Suppressor macrophage (primary cell): ENCODE measurements around the gene AASDHPPT.
"Not testable (repeated sequence)": the region's sequence is repeated elsewhere in the genome, so short reads cannot be mapped to it uniquely, and the experiment has no call there.

ENCODE experiments used
- DNase-seq, 4 experiments: peaks; one replicate each; pipeline ENCODE4 v3.0.0-alpha.2; 2020 to 2022
- total RNA-seq, 17 experiments: gene quantifications; one replicate each; lab custom pipeline; 2026; ENCODE audit warnings: mixed read lengths in 6 of 17, inconsistent platforms in 3 of 17; lab: John Stamatoyannopoulos, UW

Gene AASDHPPT
- total RNA-seq = 8.6 to 57.3 (median 30.2) reads per million in 17 experiments

- peak in 3 of 4 experiments; percentile 44 to 60 (median 57) for DNase-seq
Observed at GRCh38 chr11:106077609-106078455, at the start of gene AASDHPPT. TSS of gene AASDHPPT (plus strand) at chr11:106077662. CDS start at chr11:106077711, 49 bp downstream.

DNA sequence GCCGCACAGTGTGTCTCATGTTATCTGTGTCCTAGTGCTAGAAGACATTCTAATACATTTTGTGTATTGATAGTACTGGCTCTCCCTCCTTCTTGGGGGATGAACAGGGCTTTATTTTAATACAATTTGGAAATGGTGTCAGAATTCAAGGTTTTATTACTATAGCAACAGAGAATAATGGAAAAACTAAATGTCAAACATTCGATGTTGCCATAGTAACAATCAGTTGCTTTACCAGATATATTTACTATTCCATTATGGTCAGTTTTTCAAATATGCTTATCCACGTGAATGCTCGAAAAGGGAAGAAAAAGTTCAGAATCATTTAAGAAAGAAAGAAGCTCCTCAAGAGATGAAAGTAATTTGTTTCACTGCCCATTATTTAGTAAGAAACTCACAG is 46.9 kb upstream of the AASDHPPT start:
- DNase-seq = no peak

DNA sequence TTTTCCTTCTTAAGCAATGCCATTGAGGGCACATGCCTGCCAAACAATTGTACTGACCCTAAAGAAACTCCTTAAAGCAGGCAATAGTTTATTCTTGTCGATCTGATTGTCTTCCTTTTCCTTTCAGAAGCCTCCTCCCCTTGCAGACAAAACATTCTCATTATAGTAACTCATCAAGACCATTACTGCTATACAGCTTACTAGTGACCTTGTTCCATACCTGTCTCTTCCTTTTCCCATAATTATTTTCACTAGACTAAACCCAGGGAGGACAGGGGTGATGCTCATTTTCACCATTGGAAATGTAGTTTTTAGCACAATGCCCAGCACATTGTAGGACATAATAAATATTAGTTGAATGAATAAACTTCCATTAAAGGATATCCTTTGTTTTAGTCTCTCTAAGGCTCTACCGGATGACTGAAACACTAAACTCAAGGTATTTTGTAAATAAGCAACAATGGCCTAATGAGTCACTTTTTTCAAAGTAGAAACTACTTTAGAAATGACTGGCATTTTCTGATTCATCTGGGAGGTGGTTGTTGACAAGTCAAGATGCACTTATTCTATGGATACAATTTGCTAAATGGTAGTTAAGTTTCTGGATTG is 46.2 kb upstream of the AASDHPPT start:
- DNase-seq = no peak

DNA sequence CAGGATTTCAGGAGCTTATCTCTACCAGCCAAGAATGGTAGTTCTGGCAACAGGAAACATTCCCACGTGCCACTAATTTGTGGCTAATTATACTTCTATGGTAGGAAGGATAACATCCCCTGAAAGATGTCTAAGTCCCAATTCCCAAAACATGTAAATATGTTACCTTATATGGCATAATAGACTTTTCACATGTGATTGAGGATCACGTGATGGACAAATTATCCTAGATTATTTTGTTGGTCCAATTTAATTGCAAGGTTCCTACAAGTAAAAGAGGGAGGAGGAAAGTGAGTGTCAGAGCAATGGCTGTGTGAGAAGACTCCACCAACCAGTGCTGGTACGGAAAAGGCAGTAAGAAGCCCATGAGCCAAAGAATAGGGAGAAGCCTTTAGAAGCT is 45.5 kb upstream of the AASDHPPT start:
- no peak for DNase-seq

- no peak for DNase-seq
Observed at GRCh38 chr11:106032861-106033260, 44.6 kb upstream of the AASDHPPT start.

- no peak for DNase-seq
Observed at GRCh38 chr11:106043540-106043939, 33.9 kb upstream of the AASDHPPT start.

DNA sequence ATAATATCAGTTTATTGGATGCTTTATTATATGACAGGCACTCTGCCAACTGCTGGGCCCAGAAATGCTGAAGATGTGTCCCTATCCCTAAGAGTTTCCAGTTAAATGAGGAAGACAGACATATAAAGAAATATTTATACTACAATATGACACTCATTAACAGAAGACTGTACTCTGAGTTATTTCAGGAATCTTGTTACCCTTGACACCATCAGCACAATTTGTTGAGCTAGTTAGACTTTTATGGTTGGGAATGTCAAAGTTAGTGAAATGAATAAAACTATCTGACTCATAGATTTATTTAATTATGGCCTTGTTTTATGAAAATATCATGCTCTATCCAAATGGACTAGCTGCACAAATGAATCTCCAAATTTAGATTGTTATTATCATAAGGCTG is 29.8 kb upstream of the AASDHPPT start:
- no peak for DNase-seq

- DNase-seq = no peak
Observed at GRCh38 chr11:106049727-106050476, 27.6 kb upstream of the AASDHPPT start.

DNA sequence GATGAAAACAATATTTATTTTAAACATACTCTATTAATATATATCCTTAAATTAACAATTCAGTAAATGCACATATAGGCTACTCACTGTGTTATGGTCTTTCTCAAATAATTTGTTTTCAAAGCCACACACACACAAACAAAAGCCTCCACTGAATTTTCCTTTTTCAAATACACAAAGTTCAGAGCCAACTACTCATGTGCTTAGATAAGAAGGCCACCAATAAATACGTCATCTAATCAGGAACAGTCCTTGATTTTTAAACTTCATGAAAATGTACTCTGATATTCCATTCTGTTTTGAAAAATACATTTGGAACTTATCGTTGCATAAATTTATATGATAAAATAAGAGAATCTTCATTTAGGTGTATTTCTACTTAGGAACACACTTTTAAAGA is 26.4 kb upstream of the AASDHPPT start:
- DNase-seq = no peak

- DNase-seq = not testable (repeated sequence)
Observed at GRCh38 chr11:106058377-106058776, 19.1 kb upstream of the AASDHPPT start.

- DNase-seq = peak in 1 of 4 experiments; percentile 1
Observed at GRCh38 chr11:106059617-106060016, 17.8 kb upstream of the AASDHPPT start.

- DNase-seq = no peak
Observed at GRCh38 chr11:106061249-106061784, 16.1 kb upstream of the AASDHPPT start.

DNA sequence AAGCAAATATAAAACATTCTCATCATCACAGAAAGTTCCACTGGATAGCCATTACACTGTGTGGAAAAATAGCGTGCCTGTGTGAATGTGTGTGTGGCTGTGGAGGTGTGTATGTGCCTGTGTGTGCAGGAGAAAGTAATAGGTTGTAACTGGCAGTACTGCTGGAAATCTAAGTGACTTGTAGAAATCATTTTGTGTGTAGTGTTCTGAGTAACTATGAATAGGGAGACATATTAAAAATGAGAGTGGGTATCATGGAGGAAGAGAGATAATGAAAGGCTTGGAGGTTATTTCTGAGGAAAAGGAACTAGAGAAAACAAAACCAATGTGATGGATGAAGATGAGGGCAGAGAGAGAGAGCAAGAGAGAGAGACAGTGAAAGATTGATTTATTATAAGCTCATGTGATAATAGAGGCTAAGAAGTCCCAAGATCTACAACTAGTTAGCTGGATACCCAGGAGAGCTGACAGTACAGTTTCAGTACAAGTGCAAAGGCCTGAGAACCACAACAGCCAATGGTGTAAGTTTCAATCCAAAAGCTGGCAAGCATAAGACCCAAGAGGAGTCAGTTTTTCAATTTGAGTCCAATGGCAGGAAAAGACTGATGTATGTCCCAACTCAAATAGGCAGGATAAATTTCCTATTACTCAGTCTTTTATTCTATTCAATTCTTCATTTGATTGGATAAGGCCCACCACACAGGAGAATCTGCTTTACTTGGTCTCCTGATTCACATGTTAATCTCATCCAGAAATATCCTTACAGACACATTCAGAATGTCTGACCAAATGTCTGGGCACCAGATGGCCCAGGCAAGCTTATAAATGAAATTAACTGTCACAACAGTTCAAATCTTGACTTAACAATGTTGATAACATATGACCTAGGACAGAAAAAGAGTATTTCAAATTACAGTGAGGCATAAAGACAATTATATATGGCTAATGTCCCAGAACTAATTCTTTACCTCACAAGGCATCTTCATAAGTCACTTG is 15.2 kb upstream of the AASDHPPT start:
- no peak for DNase-seq

DNA sequence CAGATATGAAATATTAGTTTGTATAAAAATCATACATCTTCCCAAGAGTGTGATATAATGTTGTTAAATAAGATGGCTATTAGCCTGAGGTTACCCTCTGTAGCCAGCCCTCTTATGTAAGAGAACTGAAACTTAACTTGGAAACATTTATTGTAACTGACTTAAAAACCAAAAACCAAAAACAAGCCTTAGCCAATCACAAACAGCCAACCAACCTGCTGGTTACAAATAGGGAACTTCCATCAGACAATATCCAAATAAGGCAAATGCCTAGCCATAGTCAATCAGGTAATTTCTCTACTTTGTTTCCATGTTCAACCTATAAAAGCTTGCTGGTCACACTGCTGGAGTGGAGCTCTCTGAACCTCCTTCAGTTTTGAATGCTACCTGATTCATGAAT is 14.5 kb upstream of the AASDHPPT start:
- no peak for DNase-seq

- peak in 2 of 4 experiments; percentile 28 to 34 for DNase-seq
Observed at GRCh38 chr11:106070606-106071005, 6.9 kb upstream of the AASDHPPT start.

DNA sequence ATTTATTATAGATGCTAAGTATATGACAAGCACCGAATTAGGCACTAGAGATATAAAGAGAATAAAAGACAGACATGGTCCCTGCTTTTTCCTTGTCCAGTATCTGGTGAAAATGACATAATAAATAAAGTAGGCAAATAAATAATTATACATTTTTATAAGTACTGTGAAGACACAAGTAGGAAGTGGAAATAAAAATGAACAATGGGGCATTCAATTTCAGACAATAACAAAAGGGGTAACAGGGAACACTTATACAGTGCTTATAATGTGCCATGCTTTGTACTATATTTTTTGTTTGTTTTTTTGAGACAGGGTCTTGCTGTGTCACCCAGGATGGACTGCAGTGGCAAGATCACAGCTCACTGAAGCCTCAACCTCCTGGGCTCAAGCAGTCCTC is 4.7 kb upstream of the AASDHPPT start:
- no peak for DNase-seq

DNA sequence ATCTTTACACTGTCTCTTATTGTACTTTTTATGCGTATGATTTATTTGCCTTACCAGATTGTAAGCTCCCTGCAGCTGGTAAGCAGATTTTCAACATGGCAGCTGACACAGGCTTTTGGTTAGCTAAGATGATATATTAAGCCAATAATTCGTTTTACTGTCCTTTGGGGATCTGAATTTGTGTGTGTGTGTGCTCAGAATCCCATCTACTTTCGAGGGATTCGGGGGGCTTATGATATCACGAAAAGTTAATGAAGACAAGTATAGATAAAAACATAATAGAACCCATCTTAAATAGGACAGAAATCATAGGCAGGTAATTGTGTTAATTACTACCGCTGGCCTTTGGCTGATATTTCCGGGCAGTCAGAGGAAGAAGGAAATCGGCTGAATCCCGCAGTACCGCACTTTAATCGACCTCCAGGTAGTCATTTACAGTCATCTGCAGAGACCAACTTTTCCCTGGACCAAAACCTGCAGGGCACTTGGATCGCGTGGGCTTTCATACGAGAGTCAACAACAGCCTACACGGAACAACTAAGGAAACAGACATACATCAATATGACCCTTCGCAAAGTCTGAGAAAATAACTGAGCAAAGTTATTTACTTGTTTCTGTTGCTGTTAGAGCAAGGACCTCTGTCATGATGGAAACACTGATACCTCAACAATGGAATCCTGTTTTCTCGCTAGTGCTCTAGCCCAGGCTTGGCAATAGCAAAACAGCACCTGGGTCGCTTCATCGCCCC is 1.1 kb upstream of the AASDHPPT start:
- DNase-seq = peak in 1 of 4 experiments; percentile 4

DNA sequence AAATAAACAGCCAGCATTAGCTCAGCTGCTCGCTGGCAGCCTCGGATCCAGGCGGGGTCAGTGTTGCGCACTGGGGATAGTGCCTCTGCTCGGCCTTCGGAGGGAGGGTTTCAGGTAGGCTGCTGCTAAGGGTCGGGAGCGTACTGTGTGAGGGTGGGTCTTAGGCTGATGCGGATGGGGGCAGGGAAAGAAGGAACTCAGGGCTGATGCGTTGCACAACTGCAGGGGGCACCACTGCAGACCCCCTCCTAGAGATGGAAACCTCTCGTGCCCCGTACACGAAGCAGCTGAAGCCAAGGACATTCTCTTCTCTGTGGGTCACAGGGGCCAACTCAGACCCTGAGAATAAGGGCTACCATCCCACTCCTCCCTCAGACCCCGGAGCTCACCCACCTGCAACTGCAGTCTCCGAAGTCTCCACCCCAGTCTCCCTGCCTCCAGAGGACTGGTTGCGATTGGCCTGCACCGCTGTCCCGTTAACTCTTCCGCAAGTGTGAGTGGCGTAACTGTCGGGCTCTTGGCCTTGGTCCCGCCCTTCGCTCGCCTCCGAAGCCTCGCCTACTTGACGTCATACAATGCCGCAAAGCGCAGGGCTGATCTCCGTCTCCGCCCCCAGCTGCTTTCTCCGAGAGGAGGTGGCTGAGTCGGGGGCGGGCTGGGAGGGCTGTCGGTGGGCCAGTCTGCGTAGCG is 398 bp upstream of the AASDHPPT start, which contains the start of gene KBTBD3:
TSS of gene KBTBD3 (minus strand) at position 429 of the 690 bp plus-strand sequence. CDS start 18,250 bp downstream, outside the sequence.
- peak; percentile 98 to 100 (median 100) for DNase-seq

- DNase-seq = no peak
Observed at GRCh38 chr11:106082096-106082495, 4.6 kb downstream of the AASDHPPT start.

GRCh38 chr11:106086135-106086534 is 8.7 kb downstream of the AASDHPPT start:
- DNase-seq = no peak
